Measurements from ENCODE around the gene CDADC1. TPM values are rescaled to one million over a fixed set of nuclear protein-coding genes. Genes with fewer than 3 reads are reported as not detected.
A peak's percentile ranks its signal among the peaks of the same experiment; 100 is the strongest.

CDADC1 gene
- total and polyA plus RNA-seq, 4 donors, result 3.0 to 6.1 (median 4.5) TPM

DNA sequence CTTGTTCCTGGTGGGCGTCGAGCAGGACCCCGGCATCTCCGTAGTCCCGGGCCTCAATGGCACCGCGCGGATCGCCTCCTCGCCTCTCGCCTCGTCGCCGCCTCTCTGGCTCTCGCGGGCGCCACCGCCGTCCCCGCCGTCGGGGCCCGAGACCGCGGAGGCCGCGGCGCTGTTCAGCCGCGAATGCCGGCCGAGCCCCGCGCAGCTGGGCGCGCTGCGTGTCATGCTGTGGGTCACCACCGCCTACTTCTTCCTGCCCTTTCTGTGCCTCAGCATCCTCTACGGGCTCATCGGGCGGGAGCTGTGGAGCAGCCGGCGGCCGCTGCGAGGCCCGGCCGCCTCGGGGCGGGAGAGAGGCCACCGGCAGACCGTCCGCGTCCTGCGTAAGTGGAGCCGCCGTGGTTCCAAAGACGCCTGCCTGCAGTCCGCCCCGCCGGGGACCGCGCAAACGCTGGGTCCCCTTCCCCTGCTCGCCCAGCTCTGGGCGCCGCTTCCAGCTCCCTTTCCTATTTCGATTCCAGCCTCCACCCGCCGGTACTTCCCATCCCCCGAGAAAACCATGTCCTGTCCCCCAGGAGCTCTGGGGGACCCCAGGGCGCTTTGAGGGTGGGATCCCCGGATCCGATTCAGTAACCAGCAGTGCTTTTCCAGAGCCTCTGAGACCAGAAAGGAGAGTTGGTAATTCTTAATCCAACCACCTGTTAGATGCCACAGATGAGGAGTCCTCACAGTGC is 26.7 kb upstream of the CDADC1 start:
- DNase-seq (ENCODE audit: low spot score), result no peak
- no peaks in the 10 kb centered on the region for H3K36me3 ChIP-seq (ENCODE audit: control insufficient read depth in 4 of 4, insufficient read depth in 3 of 4, low read depth in 1 of 4, low read length in 3 of 4)
- H3K9me3 ChIP-seq (ENCODE audit: control insufficient read depth in 4 of 4, low read length in 3 of 4), result peaks cover 0 to 3% (median 0%) of the 10 kb centered on the region in 4 donors
- peaks cover 6 to 24% (median 14%) of the 10 kb centered on the region in 4 donors for H3K4me1 ChIP-seq (ENCODE audit: control insufficient read depth in 4 of 4, insufficient read depth in 4 of 4, low read length in 3 of 4)
- H3K27me3 ChIP-seq (ENCODE audit: control insufficient read depth in 4 of 4, insufficient read depth in 4 of 4, low read length in 3 of 4), result peaks cover 0 to 3% (median 0%) of the 10 kb centered on the region in 4 donors
- peak overlapping the region in 1 of 3 donors; percentile 64 for H3K4me3 ChIP-seq (ENCODE audit: low read depth in 1 of 3, low read length in 3 of 3)
- no peak overlapping the region for H3K9ac ChIP-seq (ENCODE audit: low read depth in 1 of 2, low read length in 2 of 2)
- no peak for TF ChIP-seq YY1 (IDR thresholded peaks at IDR 0.05)
- TF ChIP-seq TAF1 (conservative IDR thresholded peaks at IDR 0.05), result no peak
- no peak for TF ChIP-seq EGR1 (IDR thresholded peaks at IDR 0.05; ENCODE audit: low read depth in 2 of 2)
- no peak for TF ChIP-seq SP1 (IDR thresholded peaks at IDR 0.05)
- TF ChIP-seq, protein P1, sequence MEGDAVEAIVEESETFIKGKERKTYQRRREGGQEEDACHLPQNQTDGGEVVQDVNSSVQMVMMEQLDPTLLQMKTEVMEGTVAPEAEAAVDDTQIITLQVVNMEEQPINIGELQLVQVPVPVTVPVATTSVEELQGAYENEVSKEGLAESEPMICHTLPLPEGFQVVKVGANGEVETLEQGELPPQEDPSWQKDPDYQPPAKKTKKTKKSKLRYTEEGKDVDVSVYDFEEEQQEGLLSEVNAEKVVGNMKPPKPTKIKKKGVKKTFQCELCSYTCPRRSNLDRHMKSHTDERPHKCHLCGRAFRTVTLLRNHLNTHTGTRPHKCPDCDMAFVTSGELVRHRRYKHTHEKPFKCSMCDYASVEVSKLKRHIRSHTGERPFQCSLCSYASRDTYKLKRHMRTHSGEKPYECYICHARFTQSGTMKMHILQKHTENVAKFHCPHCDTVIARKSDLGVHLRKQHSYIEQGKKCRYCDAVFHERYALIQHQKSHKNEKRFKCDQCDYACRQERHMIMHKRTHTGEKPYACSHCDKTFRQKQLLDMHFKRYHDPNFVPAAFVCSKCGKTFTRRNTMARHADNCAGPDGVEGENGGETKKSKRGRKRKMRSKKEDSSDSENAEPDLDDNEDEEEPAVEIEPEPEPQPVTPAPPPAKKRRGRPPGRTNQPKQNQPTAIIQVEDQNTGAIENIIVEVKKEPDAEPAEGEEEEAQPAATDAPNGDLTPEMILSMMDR (IDR thresholded peaks at IDR 0.05; ENCODE audit: low read depth, low read length, missing input control), result no peak
- TF ChIP-seq, protein P2, sequence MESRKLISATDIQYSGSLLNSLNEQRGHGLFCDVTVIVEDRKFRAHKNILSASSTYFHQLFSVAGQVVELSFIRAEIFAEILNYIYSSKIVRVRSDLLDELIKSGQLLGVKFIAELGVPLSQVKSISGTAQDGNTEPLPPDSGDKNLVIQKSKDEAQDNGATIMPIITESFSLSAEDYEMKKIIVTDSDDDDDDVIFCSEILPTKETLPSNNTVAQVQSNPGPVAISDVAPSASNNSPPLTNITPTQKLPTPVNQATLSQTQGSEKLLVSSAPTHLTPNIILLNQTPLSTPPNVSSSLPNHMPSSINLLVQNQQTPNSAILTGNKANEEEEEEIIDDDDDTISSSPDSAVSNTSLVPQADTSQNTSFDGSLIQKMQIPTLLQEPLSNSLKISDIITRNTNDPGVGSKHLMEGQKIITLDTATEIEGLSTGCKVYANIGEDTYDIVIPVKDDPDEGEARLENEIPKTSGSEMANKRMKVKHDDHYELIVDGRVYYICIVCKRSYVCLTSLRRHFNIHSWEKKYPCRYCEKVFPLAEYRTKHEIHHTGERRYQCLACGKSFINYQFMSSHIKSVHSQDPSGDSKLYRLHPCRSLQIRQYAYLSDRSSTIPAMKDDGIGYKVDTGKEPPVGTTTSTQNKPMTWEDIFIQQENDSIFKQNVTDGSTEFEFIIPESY (IDR thresholded peaks at IDR 0.05), result no peak
- no peak for TF ChIP-seq GABPA (IDR thresholded peaks at IDR 0.05 in 1 of 2, conservative IDR thresholded peaks at IDR 0.05 in 1 of 2)
- H3K27ac ChIP-seq (ENCODE audit: low read depth in 1 of 2, low read length in 2 of 2), result no peak overlapping the region
- 21% methylated on average over 73 of the region's 73 CpGs for WGBS

DNA sequence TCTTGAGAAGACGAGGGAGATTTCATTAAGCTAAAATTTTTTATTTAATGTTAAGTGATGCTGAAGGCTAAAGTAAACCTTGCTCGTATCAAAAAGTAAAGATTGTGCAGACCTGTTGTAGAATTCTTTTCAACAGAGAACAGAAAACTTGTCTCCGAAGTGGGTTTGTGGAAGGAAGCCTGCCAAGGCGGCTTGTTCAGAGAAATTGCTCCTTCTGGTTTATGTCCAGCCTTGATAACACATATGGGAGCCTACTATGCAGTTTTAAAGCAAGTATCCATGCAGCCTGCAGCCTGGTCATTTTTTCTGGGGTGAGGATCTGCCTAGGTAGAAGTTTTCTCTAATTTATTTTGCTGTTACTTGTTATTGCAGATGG is 26.1 kb upstream of the CDADC1 start:
- Histone ChIP-seq H3K4me1 (ENCODE audit: control insufficient read depth in 4 of 4, insufficient read depth in 4 of 4, low read length in 3 of 4) (peaks cover 6 to 24% (median 14%) of the 10 kb centered on the region in 4 donors), H3K27me3 (ENCODE audit: control insufficient read depth in 4 of 4, insufficient read depth in 4 of 4, low read length in 3 of 4) (peaks cover 0 to 3% (median 0%) of the 10 kb centered on the region in 4 donors), H3K9ac (ENCODE audit: low read depth in 1 of 2, low read length in 2 of 2) (no peak overlapping the region), H3K4me3 (ENCODE audit: low read depth in 1 of 3, low read length in 3 of 3) (no peak overlapping the region), H3K27ac (ENCODE audit: low read depth in 1 of 2, low read length in 2 of 2) (no peak overlapping the region), H3K9me3 (ENCODE audit: control insufficient read depth in 4 of 4, low read length in 3 of 4) (peaks cover 0 to 3% (median 0%) of the 10 kb centered on the region in 4 donors), H3K36me3 (ENCODE audit: control insufficient read depth in 4 of 4, insufficient read depth in 3 of 4, low read depth in 1 of 4, low read length in 3 of 4) (no peaks in the 10 kb centered on the region)
- DNase-seq (ENCODE audit: low spot score), result no peak
- TF ChIP-seq EGR1 (IDR thresholded peaks at IDR 0.05; ENCODE audit: low read depth in 2 of 2), result no peak
- TF ChIP-seq NR2F2 (IDR thresholded peaks at IDR 0.05), result no peak
- no peak for TF ChIP-seq YY1 (IDR thresholded peaks at IDR 0.05)
- no peak for TF ChIP-seq FOXA2 (IDR thresholded peaks at IDR 0.05)
- TF ChIP-seq, protein P1 (IDR thresholded peaks at IDR 0.05; ENCODE audit: low read depth, low read length, missing input control), result no peak
- TF ChIP-seq RXRA (IDR thresholded peaks at IDR 0.05), result no peak
- no peak for TF ChIP-seq HNF4G (IDR thresholded peaks at IDR 0.05)
- TF ChIP-seq, protein P3, sequence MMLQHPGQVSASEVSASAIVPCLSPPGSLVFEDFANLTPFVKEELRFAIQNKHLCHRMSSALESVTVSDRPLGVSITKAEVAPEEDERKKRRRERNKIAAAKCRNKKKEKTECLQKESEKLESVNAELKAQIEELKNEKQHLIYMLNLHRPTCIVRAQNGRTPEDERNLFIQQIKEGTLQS (IDR thresholded peaks at IDR 0.05), result no peak
- no peak for TF ChIP-seq SP1 (IDR thresholded peaks at IDR 0.05)
- TF ChIP-seq, protein P4, sequence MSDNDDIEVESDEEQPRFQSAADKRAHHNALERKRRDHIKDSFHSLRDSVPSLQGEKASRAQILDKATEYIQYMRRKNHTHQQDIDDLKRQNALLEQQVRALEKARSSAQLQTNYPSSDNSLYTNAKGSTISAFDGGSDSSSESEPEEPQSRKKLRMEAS (IDR thresholded peaks at IDR 0.05), result no peak
- TF ChIP-seq, protein P5, sequence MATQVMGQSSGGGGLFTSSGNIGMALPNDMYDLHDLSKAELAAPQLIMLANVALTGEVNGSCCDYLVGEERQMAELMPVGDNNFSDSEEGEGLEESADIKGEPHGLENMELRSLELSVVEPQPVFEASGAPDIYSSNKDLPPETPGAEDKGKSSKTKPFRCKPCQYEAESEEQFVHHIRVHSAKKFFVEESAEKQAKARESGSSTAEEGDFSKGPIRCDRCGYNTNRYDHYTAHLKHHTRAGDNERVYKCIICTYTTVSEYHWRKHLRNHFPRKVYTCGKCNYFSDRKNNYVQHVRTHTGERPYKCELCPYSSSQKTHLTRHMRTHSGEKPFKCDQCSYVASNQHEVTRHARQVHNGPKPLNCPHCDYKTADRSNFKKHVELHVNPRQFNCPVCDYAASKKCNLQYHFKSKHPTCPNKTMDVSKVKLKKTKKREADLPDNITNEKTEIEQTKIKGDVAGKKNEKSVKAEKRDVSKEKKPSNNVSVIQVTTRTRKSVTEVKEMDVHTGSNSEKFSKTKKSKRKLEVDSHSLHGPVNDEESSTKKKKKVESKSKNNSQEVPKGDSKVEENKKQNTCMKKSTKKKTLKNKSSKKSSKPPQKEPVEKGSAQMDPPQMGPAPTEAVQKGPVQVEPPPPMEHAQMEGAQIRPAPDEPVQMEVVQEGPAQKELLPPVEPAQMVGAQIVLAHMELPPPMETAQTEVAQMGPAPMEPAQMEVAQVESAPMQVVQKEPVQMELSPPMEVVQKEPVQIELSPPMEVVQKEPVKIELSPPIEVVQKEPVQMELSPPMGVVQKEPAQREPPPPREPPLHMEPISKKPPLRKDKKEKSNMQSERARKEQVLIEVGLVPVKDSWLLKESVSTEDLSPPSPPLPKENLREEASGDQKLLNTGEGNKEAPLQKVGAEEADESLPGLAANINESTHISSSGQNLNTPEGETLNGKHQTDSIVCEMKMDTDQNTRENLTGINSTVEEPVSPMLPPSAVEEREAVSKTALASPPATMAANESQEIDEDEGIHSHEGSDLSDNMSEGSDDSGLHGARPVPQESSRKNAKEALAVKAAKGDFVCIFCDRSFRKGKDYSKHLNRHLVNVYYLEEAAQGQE (IDR thresholded peaks at IDR 0.05), result no peak
- TF ChIP-seq, protein P2 (IDR thresholded peaks at IDR 0.05), result no peak
- TF ChIP-seq TAF1 (conservative IDR thresholded peaks at IDR 0.05), result no peak
- WGBS, result 83% methylated on average over 4 of the region's 4 CpGs
